ENCODE results near the gene ARHGEF28. TPM values are rescaled to one million over a fixed set of nuclear protein-coding genes. Genes with fewer than 3 reads are reported as not detected.

ARHGEF28 gene
- total RNA-seq, 1 experiment from 2014 or later, result 6.1 TPM

DNA sequence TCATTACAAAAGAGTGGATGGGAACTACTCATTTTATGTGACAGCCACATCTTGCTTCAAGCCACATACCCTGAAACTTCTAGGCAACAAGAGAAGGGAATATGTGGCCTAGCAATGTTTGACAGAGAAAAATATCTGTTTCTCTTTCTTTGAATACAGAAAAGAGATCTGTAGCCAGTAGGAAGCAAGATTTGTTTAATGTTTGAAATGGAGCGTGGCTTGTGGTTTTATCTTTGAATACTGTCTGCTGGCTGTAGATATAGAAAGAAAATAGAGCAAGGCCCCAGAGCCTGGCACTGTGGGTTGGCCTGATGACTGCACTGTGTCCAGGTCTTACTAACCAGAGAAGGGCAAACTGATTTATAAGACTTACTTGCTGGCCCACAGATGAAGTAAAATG, 133.8 kb downstream of the ARHGEF28 start:
- no peaks in the 10 kb centered on the region for H3K36me3 ChIP-seq (ENCODE audit: control insufficient read depth in 1 of 2, insufficient read depth in 2 of 2, low read length in 2 of 2)
- H3K79me2 ChIP-seq (ENCODE audit: insufficient read depth, low read length), result no peaks in the 10 kb centered on the region
- no peaks in the 10 kb centered on the region for H3K9me2 ChIP-seq (ENCODE audit: insufficient read depth)
- H3K9ac ChIP-seq (ENCODE audit: low read length), result no peak overlapping the region
- ChIA-PET CTCF (no interaction called here), POLR2A (no interaction called here), RAD21 (ENCODE audit: low non-redundant PET in 1 of 2, low total read pairs in 2 of 2, uncharacterized antibody in 2 of 2, unreplicated experiment in 2 of 2) (no interaction called here)
- peaks cover 0 to 5% of the 10 kb centered on the region in 2 experiments; a peak in 1 of 4 replicates for H3K4me1 ChIP-seq (ENCODE audit: control insufficient read depth in 1 of 2, insufficient read depth in 2 of 2, low read length in 2 of 2)
- H4K20me1 ChIP-seq (ENCODE audit: insufficient read depth), result no peaks in the 10 kb centered on the region
- BruUV-seq (replicated peaks), result no TSS peak
- no peak overlapping the region for H3K4me2 ChIP-seq (ENCODE audit: low read length)
- no peak for TF ChIP-seq REST (IDR thresholded peaks at IDR 0.05; ENCODE audit: low read depth)
- DNase-seq (ENCODE audit: low read depth, low spot score) (no peak), ATAC-seq (no peak)
- no peak overlapping the region for H3K4me3 ChIP-seq (replicated peaks in 1 of 2; ENCODE audit: low read depth in 1 of 2, low read length in 2 of 2)
- no peak overlapping the region for H3K27ac ChIP-seq (ENCODE audit: low read depth, low read length)
- H3K27me3 ChIP-seq (ENCODE audit: insufficient read depth, low read length), result no peaks in the 10 kb centered on the region
- no peaks in the 10 kb centered on the region for H3K9me3 ChIP-seq (ENCODE audit: control insufficient read depth in 1 of 2, insufficient read depth in 1 of 2, low read depth in 1 of 2, low read length in 2 of 2)
- intact Hi-C loops (cut with micrococcal nuclease), result no loop called here
- H2AFZ ChIP-seq (ENCODE audit: low read depth, low read length, poor library complexity, severe bottlenecking), result no peak overlapping the region

DNA sequence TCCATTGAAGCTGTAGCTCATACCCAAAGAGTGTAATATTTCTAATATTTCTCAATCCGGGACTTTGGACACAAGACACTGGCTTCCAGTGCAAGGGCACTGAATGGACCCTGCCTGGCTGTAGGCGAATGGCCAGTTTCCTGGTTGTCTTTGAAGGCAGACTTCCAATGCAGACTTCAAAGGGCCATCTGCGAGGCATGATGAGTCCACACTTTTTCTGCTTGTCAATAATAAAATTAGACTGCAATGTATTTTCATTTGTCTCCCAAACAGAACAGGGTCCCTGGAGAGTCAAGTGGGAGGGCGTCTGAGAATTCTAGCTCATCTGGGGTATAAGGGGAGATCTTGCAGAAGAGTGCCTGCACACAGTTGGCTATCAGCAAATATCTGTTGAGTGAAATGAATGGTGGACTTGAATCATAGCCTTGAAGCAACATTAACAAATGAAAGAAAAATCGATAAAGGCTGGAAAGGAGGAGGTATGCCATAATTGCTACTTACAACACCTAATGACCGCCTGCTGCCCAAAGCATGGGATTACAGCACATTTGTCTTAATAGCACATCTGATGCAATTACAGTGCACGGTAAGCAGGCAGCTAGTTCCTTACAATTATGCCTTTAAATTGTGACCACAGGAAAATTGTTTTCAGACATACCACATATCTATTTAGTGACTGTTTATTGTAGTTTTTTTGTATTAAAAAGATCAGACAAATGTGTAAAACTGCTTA, 137.5 kb downstream of the ARHGEF28 start:
- H3K4me1 ChIP-seq (ENCODE audit: control insufficient read depth in 1 of 2, insufficient read depth in 2 of 2, low read length in 2 of 2), result peaks cover 0 to 5% of the 10 kb centered on the region in 2 experiments; a peak in 1 of 4 replicates
- H3K9me3 ChIP-seq (ENCODE audit: control insufficient read depth in 1 of 2, insufficient read depth in 1 of 2, low read depth in 1 of 2, low read length in 2 of 2), result no peaks in the 10 kb centered on the region; a peak in 1 of 4 replicates
- CTCF ChIA-PET, result no interaction called here
- DNase-seq (ENCODE audit: low read depth, low spot score) (no peak), ATAC-seq (no peak)
- H2AFZ ChIP-seq (ENCODE audit: low read depth, low read length, poor library complexity, severe bottlenecking), result no peak overlapping the region
- no peaks in the 10 kb centered on the region for H3K27me3 ChIP-seq (ENCODE audit: insufficient read depth, low read length)
- RAD21 ChIA-PET (ENCODE audit: low non-redundant PET in 1 of 2, low total read pairs in 2 of 2, uncharacterized antibody in 2 of 2, unreplicated experiment in 2 of 2), result no interaction called here
- no peak overlapping the region for H3K4me2 ChIP-seq (ENCODE audit: low read length)
- no peaks in the 10 kb centered on the region for H3K79me2 ChIP-seq (ENCODE audit: insufficient read depth, low read length)
- no peaks in the 10 kb centered on the region for H3K9me2 ChIP-seq (ENCODE audit: insufficient read depth)
- no peak overlapping the region for H3K4me3 ChIP-seq (replicated peaks in 1 of 2; ENCODE audit: low read depth in 1 of 2, low read length in 2 of 2)
- no peak overlapping the region for H3K27ac ChIP-seq (ENCODE audit: low read depth, low read length)
- intact Hi-C loops (cut with micrococcal nuclease), result no loop called here
- H3K36me3 ChIP-seq (ENCODE audit: control insufficient read depth in 1 of 2, insufficient read depth in 2 of 2, low read length in 2 of 2), result no peaks in the 10 kb centered on the region
- POLR2A ChIA-PET, result no interaction called here
- no TSS peak for BruUV-seq (replicated peaks)
- H4K20me1 ChIP-seq (ENCODE audit: insufficient read depth), result no peaks in the 10 kb centered on the region
- no peak overlapping the region for H3K9ac ChIP-seq (ENCODE audit: low read length)
- no peak for TF ChIP-seq SP1 (IDR thresholded peaks at IDR 0.05; ENCODE audit: low read depth)
- TF ChIP-seq ZNF274 (IDR thresholded peaks at IDR 0.05; ENCODE audit: low read depth, low read length), result no peak
- TF ChIP-seq CEBPB (IDR thresholded peaks at IDR 0.05; ENCODE audit: low read depth), result no peak
- no peak for TF ChIP-seq CBX3 (IDR thresholded peaks at IDR 0.05; ENCODE audit: low read depth)
- TF ChIP-seq POLR2A (IDR thresholded peaks at IDR 0.05; ENCODE audit: borderline replicate concordance, extremely low read depth, insufficient read depth, insufficient read length), result no peak
- no peak for TF ChIP-seq REST (IDR thresholded peaks at IDR 0.05; ENCODE audit: low read depth)
- no peak for TF ChIP-seq EZH2 (IDR thresholded peaks at IDR 0.05)
- no peak for TF ChIP-seq YY1 (IDR thresholded peaks at IDR 0.05; ENCODE audit: extremely low read depth, insufficient replicate concordance, low read depth, low read length)
- TF ChIP-seq MAX (IDR thresholded peaks at IDR 0.05), result no peak
- no peak for TF ChIP-seq ATF3 (IDR thresholded peaks at IDR 0.05)
- TF ChIP-seq POLR2AphosphoS5 (IDR thresholded peaks at IDR 0.05; ENCODE audit: low read depth, low read length), result no peak
- TF ChIP-seq SRF (IDR thresholded peaks at IDR 0.05; ENCODE audit: low read depth), result no peak
- TF ChIP-seq ELF1 (IDR thresholded peaks at IDR 0.05; ENCODE audit: borderline replicate concordance, low read depth), result no peak
